Activated naive CD8-positive, alpha-beta T cell treated with anti-CD3 and anti-CD28 coated beads, Interleukin-2, amount 10 ng/mL, durations not matched to agents 7 days and 5 days (primary cell): ENCODE data around the gene POTEJ. TPM values are rescaled to one million over a fixed set of nuclear protein-coding genes. Genes with fewer than 3 reads are reported as not detected.
A peak's percentile ranks its signal among the peaks of the same experiment; 100 is the strongest.
"Not testable (repeated sequence)": the region's sequence is repeated elsewhere in the genome, so short reads cannot be mapped to it uniquely, and the experiment has no call there.

Experiments used
- ATAC-seq: fragments of 150-1000 bp; cut with Tn5 transposase; one replicate; pipeline ENCODE4 v1.10.0; 2021; ENCODE audit warnings: low read depth, moderate library complexity
- POLR2A ChIA-PET: fragments of 350-600 bp; sonication (Branson Sonifier 250); formaldehyde crosslinking; loops from one replicate; lab custom pipeline; 2021; ENCODE audit warnings: antibody characterized with exemption; lab: Charles Lee
- DNase-seq: peaks from one replicate; pipeline ENCODE4 v3.0.0; 2021
- H3K27ac Mint-ChIP-seq: one replicate; pipeline ENCODE4 v1.8.0; 2022; ENCODE audit warnings: mild to moderate bottlenecking, mixed read lengths
- H3K27me3 Mint-ChIP-seq: one replicate; pipeline ENCODE4 v1.8.0; 2022; ENCODE audit warnings: mild to moderate bottlenecking, moderate library complexity, mixed read lengths
- H3K36me3 Mint-ChIP-seq: one replicate; pipeline ENCODE4 v1.8.0; 2021; ENCODE audit warnings: mild to moderate bottlenecking, mixed read lengths
- H3K4me1 Mint-ChIP-seq: one replicate; pipeline ENCODE4 v1.8.0; 2021; ENCODE audit warnings: mixed read lengths
- H3K4me3 Mint-ChIP-seq: one replicate; pipeline ENCODE4 v1.8.0; 2022; ENCODE audit warnings: mild to moderate bottlenecking, moderate library complexity, mixed read lengths
- H3K9me3 Mint-ChIP-seq: one replicate; pipeline ENCODE4 v1.8.0; 2021; ENCODE audit warnings: mixed read lengths
- total RNA-seq, 2 experiments: library from RNA; stranded (reverse); gene quantifications; one replicate each; pipeline ENCODE4 v1.2.3, GENCODE V29; 2021

POTEJ gene
- total RNA-seq, 2 experiments from 2014 or later = not detected

GRCh38 chr2:130641688-130642087, 30.4 kb downstream of the POTEJ start:
- DNase-seq, H3K27me3 Mint-ChIP-seq, ATAC-seq, H3K36me3 Mint-ChIP-seq, H3K4me3 Mint-ChIP-seq, H3K27ac Mint-ChIP-seq, H3K9me3 Mint-ChIP-seq, H3K4me1 Mint-ChIP-seq, POLR2A ChIA-PET: not testable (repeated sequence)

GRCh38 chr2:130649285-130649684, 38.0 kb downstream of the POTEJ start:
- ATAC-seq, H3K4me3 Mint-ChIP-seq, DNase-seq, H3K27me3 Mint-ChIP-seq, H3K9me3 Mint-ChIP-seq, H3K36me3 Mint-ChIP-seq, H3K27ac Mint-ChIP-seq, H3K4me1 Mint-ChIP-seq, POLR2A ChIA-PET: not testable (repeated sequence)

DNA sequence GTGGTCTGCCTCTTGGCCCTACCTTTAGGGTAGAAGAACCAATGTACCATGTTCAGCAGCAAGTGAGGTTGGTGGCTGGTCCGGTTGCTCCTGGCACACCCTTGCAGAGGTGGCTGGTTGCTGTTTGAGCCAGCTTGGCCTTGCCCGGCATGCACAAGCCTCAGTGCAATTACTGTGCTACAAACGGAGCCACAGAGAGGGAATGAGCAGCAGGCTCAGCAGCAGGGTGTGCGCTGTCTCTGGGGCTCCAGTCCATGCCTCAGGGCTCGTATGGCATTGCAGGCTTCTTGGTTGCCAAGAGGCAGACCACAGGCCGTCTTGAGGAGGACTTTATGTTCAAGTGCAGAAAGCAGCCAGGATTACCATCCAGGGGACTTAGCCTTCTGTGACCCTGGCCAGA, 53.3 kb downstream of the POTEJ start:
- POLR2A ChIA-PET, H3K27me3 Mint-ChIP-seq, H3K36me3 Mint-ChIP-seq, ATAC-seq, H3K4me3 Mint-ChIP-seq, DNase-seq, H3K27ac Mint-ChIP-seq, H3K4me1 Mint-ChIP-seq, H3K9me3 Mint-ChIP-seq: not testable (repeated sequence)

GRCh38 chr2:130665596-130665995, 54.4 kb downstream of the POTEJ start:
- POLR2A ChIA-PET, H3K9me3 Mint-ChIP-seq, H3K36me3 Mint-ChIP-seq, ATAC-seq, H3K27ac Mint-ChIP-seq, H3K4me3 Mint-ChIP-seq, H3K27me3 Mint-ChIP-seq, DNase-seq, H3K4me1 Mint-ChIP-seq: not testable (repeated sequence)

GRCh38 chr2:130667516-130667915, 56.3 kb downstream of the POTEJ start:
- H3K4me3 Mint-ChIP-seq, H3K27me3 Mint-ChIP-seq, ATAC-seq, H3K36me3 Mint-ChIP-seq, H3K4me1 Mint-ChIP-seq, H3K27ac Mint-ChIP-seq, POLR2A ChIA-PET, H3K9me3 Mint-ChIP-seq, DNase-seq: not testable (repeated sequence)

- DNase-seq, H3K9me3 Mint-ChIP-seq, H3K4me3 Mint-ChIP-seq, H3K27me3 Mint-ChIP-seq, H3K36me3 Mint-ChIP-seq, H3K27ac Mint-ChIP-seq, H3K4me1 Mint-ChIP-seq, ATAC-seq, POLR2A ChIA-PET: not testable (repeated sequence)
These were observed 58.9 kb downstream of the POTEJ start for GRCh38 chr2:130670026-130670745.

DNA sequence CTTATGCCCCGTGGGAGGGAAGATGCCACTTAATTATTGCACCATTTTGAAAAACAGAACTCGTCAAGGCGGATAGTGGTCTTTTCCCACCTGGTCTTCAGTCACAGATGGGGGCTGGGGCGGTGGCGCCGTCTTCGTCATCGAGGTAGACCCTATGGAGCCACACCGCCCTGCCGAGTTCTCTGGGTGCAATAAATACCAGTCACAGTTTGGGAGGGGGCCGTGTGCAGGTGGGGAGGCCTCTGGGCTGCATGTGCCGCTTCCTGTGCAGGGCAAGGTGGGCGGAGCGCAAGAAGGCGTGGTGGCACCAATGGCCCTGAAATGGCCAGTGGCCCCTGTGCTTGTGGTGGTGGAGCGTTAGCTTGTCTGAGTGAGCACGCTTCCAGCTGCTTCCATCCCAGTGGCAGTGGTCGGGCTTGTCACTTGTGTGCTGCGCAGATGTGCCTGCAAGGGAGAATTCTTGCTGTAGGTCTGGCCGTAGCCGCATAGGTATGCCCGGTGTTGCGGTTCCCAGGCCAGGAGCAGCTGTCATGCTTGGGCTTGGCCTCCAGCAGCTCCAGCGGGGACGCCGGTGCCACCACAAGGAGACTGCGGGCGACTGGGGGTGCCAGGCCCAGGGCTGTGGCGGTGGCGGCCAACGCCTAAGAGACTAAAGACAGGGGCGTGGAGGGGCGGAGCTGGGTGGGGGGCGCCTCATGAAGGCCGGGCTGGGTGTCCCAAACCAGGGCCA, 81.0 kb downstream of the POTEJ start:
- H3K4me1 Mint-ChIP-seq, H3K4me3 Mint-ChIP-seq, H3K9me3 Mint-ChIP-seq, H3K36me3 Mint-ChIP-seq, POLR2A ChIA-PET, DNase-seq, ATAC-seq, H3K27ac Mint-ChIP-seq: not testable (repeated sequence)
- peaks cover 12% of the 10 kb centered on the region for H3K27me3 Mint-ChIP-seq

DNA sequence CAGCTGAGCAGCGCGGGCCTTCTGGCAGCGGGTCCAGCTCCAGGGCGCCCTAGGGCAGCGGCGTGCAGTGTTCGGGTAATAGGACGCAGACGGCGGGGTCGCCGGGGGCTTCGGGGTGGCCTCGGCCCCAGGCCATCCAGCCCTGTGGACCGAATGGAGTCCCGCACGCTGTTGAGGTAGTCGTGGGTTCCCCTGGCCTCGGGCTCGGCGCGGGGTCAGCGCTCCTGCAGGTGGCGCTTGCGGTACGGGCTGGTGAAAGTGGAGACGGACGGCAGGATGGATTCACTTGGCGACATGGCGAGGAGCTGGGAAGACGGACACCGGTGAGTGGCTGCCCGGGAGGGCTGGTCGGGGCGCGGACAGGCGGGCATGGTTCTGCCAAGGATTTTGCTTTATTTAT, 82.2 kb downstream of the POTEJ start:
- H3K9me3 Mint-ChIP-seq, H3K27ac Mint-ChIP-seq, POLR2A ChIA-PET, H3K4me3 Mint-ChIP-seq, H3K36me3 Mint-ChIP-seq, H3K4me1 Mint-ChIP-seq: not testable (repeated sequence)
- ATAC-seq (peak; percentile 33), DNase-seq (peak; percentile 39)
- peaks cover 12% of the 10 kb centered on the region for H3K27me3 Mint-ChIP-seq

GRCh38 chr2:130703250-130703649, 92.0 kb downstream of the POTEJ start:
- H3K36me3 Mint-ChIP-seq, H3K27me3 Mint-ChIP-seq, H3K9me3 Mint-ChIP-seq, H3K27ac Mint-ChIP-seq, POLR2A ChIA-PET, H3K4me1 Mint-ChIP-seq, DNase-seq, ATAC-seq, H3K4me3 Mint-ChIP-seq: not testable (repeated sequence)

Other genes starting within 250 kb of the POTEJ start
- gene POTEI, start 102.1 kb upstream of the POTEJ start, total RNA-seq = not detected
- not detected for gene CFC1B, start 90.2 kb upstream of the POTEJ start, total RNA-seq
- gene CFC1, start 11.9 kb upstream of the POTEJ start, total RNA-seq = not detected
- gene GPR148, start 117.6 kb downstream of the POTEJ start, total RNA-seq = not detected
- not detected for gene AMER3, start 144.1 kb downstream of the POTEJ start, total RNA-seq
- gene ARHGEF4, start 225.5 kb downstream of the POTEJ start, total RNA-seq = 1 to 10 TPM; 3.7 to 5.4 TPM